HG03039 (cell line): Measurements from ENCODE around the gene PDE2A.

Experiments
- ATAC-seq: cut with Tn5 transposase; IDR thresholded peaks from one replicate; pipeline ENCODE4 v1.9.1; 2021; ENCODE audit warnings: mild to moderate bottlenecking, moderate library complexity; ENCODE audit not compliant: unreplicated experiment

The PDE2A gene

DNA sequence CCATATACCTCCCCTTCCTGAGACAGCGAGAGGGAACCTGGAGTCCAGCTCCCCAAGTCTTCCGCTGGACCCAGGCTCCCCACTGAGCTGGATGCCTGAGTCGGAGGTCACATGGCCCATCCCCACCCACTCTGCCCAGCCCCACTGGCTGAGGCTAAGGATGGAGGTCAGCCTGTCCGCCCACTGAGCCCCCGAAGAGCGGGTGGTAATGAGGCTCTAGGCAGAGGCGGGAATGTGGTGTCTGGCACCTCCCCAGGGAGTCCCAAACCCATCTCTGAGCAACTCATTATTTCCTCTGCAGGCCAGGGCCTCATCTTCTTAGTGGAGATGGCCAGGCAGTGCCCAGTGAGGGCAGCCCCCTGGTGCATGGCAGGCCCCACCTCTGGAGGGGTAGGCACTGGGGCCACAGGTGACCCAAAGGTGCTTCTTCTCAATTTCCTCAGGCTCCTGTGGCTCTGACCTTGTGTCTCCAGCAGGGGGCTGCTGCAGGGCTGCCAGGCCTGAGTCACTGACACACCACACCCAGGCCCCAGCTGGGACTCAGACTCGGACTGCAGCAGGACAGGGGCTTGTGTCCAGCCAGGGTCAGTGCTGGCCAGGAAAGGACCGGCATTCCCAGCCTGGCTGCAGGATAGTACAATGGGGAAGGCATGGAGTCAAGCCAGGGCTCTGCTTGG is 10.2 kb upstream of the PDE2A start:
- ATAC-seq, result no peak

DNA sequence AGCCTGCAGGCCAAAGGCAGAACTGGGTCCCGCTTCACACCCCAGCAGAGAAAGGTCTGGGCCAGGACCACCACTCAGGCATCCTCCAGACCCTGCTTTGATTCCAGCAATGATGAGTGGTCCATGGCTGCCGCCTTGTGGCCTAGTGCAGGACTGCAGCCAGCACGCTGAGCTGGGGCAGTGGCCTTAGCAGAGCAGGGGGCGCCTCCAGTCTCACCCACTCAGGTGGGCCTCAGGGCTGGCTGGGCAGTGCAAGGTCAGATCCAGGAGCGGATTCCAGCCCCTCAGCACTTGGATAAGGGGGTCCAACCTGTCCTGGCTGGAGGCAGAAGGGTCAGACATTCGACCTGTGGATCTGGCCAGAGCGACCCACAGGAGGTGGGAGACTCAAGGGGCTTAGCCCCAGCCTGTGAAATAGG is 9.6 kb upstream of the PDE2A start:
- no peak for ATAC-seq

- no peak for ATAC-seq
These were observed 8.6 kb upstream of the PDE2A start for GRCh38 chr11:72682858-72683243.

GRCh38 chr11:72682238-72682857 is 8.1 kb upstream of the PDE2A start:
- no peak for ATAC-seq

DNA sequence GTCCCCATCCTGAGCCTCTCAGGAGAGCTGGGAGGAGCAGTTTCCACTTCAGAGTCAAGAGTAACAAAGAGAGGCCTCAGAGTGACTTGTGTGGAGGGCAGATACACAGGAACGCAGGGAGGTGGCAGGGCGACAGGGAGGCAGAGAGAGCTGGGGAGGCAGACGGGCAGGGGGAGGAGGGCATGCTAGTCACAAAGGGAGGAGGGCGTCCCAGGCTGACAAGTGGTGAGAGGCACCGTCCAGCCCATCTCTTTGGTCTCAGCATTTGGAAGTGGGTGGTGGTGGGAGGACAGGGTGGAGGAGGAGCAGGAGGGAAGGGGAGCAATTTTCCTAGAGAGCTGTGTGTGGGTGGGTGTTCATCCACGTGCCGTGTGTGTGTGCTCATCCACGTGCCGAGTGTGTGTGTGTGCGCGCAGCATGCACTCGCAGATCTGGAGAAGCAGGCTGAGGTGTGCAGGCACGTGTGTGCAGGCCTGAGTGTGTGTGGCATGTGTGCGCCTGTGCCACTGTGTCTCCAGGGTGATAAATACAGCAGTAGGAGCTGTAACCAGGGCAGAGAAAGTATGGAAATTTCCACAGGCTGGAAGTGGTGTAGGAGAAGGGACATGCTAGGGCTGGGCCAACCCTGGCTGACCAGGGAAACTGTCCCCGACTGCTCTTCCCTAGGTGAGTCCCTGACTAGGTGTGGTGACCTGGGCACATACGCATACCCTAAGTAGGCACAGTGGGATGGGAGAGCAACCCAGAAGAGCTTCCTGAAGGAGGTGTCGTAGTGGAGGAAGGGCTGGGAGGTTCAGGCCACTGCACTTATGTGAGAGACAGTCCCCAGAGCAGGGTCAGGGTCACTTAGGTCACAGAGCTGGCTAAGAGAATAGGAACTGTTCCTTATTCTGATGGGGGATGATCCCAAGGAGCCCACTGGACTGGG is 7.3 kb upstream of the PDE2A start:
- ATAC-seq, result no peak

GRCh38 chr11:72680624-72681158 is 6.5 kb upstream of the PDE2A start:
- ATAC-seq, result no peak

- no peak for ATAC-seq
These were observed 5.6 kb upstream of the PDE2A start for GRCh38 chr11:72679869-72680268.

GRCh38 chr11:72678524-72678923 is 4.3 kb upstream of the PDE2A start:
- no peak for ATAC-seq

DNA sequence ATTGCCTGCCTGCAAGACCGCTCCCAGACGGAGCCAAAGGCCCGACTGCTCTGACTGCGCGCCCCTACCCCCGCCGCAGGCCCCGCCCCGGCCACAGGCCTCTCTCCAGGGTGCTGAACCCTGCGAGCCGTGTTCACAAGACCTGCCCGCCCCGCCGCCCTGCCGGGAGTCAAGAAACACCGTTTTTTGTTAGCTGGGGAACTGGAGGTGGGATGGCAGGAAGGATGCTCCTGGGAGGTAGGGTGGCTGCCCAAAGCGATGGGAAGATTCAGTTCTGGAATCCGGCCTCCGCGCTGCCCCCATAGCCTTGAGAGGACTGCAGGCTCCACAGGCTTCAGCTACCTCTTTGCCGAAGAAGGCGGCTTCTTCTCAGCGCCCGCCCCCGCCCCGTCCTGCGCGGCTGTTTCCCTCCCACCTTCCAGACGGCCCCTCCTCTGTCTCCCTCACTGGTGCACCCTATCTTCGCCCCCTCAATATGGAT is 2.7 kb upstream of the PDE2A start:
- no peak for ATAC-seq

DNA sequence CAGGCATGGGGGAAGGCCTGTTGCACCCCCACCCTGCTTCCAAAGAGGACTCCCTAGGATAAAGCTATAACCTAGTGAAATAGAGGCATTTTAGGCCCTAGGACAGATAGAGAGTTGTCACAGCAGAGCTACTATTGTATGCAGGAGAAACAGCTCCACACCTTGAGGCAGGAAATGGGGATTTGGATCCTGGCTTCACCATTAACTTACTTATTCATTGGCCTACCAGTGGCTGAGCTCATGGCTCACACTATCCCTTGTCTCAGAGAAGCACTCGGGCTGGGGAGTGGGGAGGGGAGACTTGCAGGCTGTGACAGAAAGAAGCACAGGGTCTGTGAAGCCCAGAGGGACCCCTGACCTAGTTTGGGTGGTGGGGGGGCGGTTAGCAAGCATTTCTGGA is 999 bp upstream of the PDE2A start:
- ATAC-seq, result no peak

DNA sequence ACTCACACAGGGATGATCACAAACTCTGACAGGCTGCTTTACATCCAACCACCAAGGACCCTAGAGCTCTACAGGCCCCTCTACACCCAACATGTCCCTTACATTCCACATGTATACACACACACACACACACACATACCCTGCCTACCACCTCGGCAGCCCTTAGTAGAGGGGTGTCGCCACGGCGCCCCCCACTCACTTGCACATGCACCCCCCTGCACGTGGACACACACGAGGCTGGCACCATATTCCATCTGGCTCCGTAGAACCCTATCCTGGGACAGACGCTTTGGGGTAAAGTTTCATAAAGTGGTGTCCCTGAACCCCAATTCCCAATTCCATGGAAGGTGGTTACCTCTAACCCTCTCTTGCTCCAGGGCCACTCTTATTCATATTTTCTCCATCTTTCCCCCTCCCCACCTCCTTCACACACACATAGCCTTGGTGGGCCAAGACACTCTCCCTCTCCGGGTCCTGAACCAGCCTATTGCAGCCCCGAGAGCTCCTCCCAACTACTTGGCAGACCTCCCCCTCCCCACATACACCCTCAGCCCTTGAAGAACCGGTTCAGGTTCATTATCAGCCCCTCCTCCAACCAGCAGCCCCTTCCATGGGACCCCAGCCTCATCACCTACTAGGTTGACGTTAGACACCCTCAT is 809 bp downstream of the PDE2A start:
- no peak for ATAC-seq

DNA sequence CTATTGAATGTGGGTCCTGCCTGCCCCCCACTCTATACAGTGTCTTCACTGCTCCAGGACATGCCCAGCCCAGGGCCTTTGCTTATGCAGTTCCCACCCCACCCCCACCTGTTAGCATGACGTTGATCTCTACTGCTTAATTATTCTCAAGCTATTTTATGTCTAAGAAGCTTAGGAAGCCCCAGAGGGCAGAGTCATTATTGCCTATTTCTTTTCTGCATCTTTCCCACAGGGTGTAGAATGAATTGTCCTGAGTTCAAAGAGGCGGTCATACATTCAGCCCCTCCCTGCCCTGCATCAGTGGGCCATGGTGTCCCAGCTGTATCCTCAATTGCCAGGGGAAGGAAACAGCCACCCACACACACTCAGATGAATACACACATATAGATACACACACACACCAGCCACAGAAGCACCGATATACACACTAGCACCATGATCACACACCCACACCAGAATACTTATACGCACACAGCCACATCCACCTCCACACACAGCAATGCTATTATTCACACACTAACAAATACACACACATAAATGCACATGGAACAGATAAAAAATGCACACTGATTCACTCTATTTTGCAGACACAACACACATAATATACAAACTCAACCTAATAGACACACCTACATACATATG is 1.5 kb downstream of the PDE2A start:
- ATAC-seq, result no peak

DNA sequence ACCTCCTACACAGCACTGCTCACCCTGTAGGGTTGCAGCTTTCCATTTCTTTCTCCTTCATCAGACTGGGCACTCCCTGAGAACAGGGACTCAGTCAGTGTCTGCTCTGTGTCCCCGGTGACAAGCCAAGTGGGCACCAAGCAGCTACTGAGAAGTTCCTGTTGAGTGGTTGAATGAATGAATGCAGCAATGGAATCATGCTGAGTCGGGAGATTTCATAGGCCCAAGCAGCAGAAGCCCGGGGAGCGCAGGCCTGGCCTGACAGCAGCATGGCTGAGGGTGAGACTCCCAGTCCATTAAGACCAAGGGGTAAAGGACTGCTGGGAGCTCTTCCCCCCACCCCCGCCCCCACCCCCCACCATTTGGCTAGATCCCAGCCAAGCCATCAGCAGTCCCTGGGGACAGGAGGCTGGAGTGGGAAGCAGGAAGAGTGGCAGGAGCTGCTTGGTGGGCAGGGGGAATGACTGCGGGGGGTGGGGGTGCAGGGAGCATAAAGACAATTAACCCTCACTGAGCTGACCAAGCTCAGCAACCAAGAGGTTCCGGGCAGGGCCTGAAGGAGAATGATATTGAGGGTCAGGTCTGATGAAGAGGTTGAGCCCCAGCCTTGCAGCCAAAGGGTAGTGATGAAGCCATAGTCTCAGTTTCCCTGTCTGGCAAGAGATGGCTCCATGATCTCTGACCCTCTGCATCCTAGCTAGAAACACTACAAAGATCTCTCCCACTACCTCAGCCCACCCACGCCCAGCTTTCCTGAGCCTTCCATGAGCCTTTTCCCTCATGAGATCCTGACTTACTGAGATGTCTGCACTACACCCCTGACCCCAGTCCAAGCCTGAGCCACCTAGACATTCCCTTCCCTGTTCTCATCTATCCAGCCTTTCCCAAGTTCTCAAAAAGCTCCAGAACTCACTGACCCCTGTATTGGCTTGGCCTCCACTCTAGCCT is 2.8 kb downstream of the PDE2A start:
- ATAC-seq, result no peak

DNA sequence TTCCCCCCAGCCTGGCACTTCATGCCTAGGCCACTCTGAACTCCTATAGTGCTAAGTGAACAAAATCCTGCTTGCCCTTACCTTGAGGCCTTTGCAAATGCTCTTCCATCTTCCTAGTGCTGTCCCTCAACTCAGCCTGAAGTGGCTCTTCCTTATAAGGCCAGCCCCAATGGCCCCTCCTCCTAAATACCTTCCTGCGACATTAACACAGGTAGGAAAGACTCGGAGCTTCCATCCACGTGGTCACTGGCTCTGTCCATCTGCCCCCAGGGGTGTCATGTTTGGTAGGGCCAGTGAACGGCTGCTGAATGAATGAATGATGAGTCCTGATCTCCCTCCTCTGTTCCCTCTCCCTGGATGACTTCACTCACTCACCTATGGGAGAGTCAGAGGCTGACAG is 4.2 kb downstream of the PDE2A start:
- no peak for ATAC-seq

DNA sequence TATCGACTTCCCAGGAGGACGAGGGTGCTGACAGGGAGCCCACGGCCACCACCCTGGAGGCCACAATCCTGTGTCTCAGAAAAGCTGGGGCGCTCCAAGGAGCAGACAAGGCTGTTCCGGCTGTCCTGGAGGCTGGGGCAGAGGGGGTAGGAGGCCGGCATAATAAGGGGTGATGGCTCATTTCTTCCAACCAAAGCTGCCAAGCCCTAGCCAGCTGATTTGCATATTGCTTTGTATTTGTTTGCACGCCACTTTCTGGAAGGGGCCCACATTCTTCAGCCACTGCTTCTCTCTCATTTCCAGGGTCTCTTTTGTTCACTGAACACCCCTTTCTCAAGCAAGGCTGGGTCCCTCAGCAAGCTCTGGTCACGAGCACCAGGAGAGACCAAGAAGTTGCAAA is 4.7 kb downstream of the PDE2A start:
- ATAC-seq, result no peak

GRCh38 chr11:72668629-72669347 is 5.4 kb downstream of the PDE2A start:
- peak; percentile 78 for ATAC-seq

DNA sequence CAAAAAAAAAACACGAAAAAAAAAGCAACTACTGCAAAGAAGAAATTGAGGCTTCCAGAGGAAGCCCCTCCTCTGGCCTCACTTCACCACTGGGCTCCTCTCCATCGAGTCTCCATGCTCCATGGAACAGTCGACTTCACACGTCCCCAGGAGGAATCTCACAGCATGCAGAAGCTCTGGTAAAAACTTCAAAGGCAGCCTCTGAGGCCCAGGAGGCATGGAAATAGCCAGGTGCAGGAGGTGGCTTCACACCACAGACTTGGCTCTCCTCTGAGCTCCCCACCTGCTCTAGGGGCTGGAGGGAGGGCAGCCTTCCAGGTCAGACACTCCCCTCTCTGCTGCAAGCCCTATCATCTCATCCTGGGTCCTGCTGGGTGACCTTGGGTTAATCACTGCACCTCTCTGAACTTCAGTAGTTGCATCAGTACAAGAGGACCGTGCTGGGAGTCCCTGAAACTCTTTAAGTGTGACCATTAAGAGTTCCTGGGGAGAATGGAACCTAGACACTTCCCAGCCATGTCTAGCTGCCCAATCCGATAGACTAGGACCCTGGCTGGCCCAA is 8.2 kb downstream of the PDE2A start:
- no peak for ATAC-seq

DNA sequence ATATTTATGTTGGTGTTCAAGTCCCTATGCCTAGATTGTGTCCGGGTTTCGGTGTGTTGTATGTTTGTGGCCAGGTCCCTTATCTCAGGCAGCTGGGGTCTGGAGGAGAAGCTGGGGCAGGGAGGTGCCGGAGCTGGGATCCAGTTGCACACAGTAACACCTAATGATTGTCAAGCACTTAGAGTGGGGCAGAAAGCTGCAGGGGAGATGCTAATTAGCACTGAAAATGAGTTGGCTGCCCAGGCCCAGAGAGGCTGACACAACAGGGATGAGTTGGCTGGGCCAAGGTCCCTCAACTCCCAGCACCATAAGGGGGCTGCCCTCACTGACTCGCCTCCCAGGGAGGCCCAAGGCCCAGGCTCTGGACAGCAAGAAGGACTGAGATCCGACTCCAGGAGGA is 12.2 kb downstream of the PDE2A start:
- no peak for ATAC-seq
